ENCODE results near the gene ESYT2. TPM values are rescaled to one million over a fixed set of nuclear protein-coding genes. Genes with fewer than 3 reads are reported as not detected.
"Not testable (repeated sequence)": the region's sequence is repeated elsewhere in the genome, so short reads cannot be mapped to it uniquely, and the experiment has no call there.

The ESYT2 gene
- total RNA-seq, 8 experiments from 2014 or later: 10.9 to 141 (median 26.2) TPM

GRCh38 chr7:158703679-158704523 is 125.4 kb downstream of the ESYT2 start:
- peak overlapping the region; percentile 59 to 63 (median 60) for H3K4me3 ChIP-seq
- WGBS, 10 experiments: 33 to 100% (median 63%) methylated on average over 1 to 3 of the region's 23 CpGs; no CpG with 5 or more reads in 5 of the 10 experiments
- ATAC-seq (replicated peaks in 6 of 8); H3K27ac ChIP-seq; H3K4me1 ChIP-seq (replicated peaks in 1 of 2); in situ Hi-C loops (cut with MboI; ENCODE audit: low pct_unique_long_range_greater_than_20kb in 2 of 9, low sequenced_read_pairs in 9 of 9, unreplicated experiment in 9 of 9): not testable (repeated sequence)

GRCh38 chr7:158702944-158703343 is 126.4 kb downstream of the ESYT2 start:
- Histone ChIP-seq H3K4me3 (no peak overlapping the region), H3K27ac (no peak overlapping the region), H3K4me1 (replicated peaks in 1 of 2) (peaks cover 3 to 4% of the 10 kb centered on the region in 2 donors)
- in situ Hi-C loops (cut with MboI; ENCODE audit: low pct_unique_long_range_greater_than_20kb in 2 of 9, low sequenced_read_pairs in 9 of 9, unreplicated experiment in 9 of 9): no loop called here
- ATAC-seq (replicated peaks in 6 of 8): no peak
- 0 to 100% (median 65%) methylated on average over 1 to 3 of the region's 3 CpGs; no CpG with 5 or more reads in 2 of the 10 experiments for WGBS, 10 experiments

- no peak for ATAC-seq (replicated peaks in 6 of 8)
- in situ Hi-C loops (cut with MboI; ENCODE audit: low pct_unique_long_range_greater_than_20kb in 2 of 9, low sequenced_read_pairs in 9 of 9, unreplicated experiment in 9 of 9): no loop called here
- Histone ChIP-seq H3K4me3 (no peak overlapping the region), H3K27ac (no peak overlapping the region), H3K4me1 (replicated peaks in 1 of 2) (peaks cover 3 to 4% of the 10 kb centered on the region in 2 donors)
- 0 to 63% (median 48%) methylated on average over 1 to 4 of the region's 4 CpGs; no CpG with 5 or more reads in 2 of the 10 experiments for WGBS, 10 experiments
These were observed 127.1 kb downstream of the ESYT2 start for GRCh38 chr7:158702196-158702595.

- no peak for ATAC-seq (replicated peaks in 6 of 8)
- 79 to 100% (median 96%) methylated on average over 1 to 5 of the region's 5 CpGs for WGBS, 10 experiments
- Histone ChIP-seq H3K27ac (no peak overlapping the region), H3K4me3 (no peak overlapping the region), H3K4me1 (replicated peaks in 1 of 2) (peaks cover 0 to 4% of the 10 kb centered on the region in 2 donors)
- in situ Hi-C loops (cut with MboI; ENCODE audit: low pct_unique_long_range_greater_than_20kb in 2 of 9, low sequenced_read_pairs in 9 of 9, unreplicated experiment in 9 of 9): no loop called here
These were observed 129.3 kb downstream of the ESYT2 start for GRCh38 chr7:158700008-158700407.

DNA sequence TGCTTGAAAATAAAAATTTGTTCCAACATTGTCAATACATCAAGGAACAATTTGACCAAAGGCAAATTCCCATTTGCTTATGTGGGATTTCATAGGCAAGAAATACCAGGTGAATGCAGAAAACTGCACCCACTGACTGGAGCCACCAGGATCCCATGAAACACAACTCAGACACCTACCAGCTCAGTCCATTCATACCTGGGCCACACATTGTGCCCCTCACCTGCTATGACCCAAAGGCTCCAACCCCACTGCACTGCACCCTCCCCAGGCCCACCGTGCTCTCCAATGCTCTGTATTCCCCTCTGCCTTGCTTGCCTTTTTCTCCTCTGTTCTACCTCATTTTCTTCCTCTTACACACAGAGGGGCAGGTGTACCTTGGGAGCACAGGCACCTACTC is 130.0 kb downstream of the ESYT2 start:
- Histone ChIP-seq H3K27ac (no peak overlapping the region), H3K4me1 (replicated peaks in 1 of 2) (peaks cover 0 to 4% of the 10 kb centered on the region in 2 donors), H3K4me3 (no peak overlapping the region)
- ATAC-seq (replicated peaks in 6 of 8): no peak
- in situ Hi-C loops (cut with MboI; ENCODE audit: low pct_unique_long_range_greater_than_20kb in 2 of 9, low sequenced_read_pairs in 9 of 9, unreplicated experiment in 9 of 9): no loop called here
- WGBS, 10 experiments: 0 to 17% (median 0%) methylated on average over 1 of the region's 1 CpG; no CpG with 5 or more reads in 7 of the 10 experiments

DNA sequence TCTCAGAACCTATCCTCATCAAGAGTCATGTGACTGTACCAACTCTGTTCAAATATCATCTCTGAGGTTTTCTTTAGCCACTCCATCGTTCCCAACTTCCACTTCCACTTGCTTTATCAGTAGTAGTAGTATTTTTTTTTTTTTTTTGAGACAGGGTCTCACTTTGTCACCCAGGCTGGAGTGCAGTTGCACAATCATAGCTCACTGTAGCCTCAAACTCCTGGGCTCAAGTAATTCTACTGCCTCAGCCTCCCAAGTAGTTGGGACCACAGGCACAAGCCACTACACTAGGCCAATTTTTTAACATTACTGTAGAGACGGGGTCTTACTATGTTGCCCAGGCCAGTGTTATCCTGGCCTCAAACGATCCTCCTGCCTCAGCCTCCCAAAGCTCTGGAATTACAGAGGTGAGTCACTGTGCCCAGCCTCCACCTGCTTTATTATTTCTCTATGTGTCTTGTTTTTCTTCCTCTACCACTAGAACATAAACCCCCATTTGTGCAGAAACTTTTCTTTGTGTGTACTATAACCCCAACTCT is 130.6 kb downstream of the ESYT2 start:
- H3K4me3 ChIP-seq: no peak overlapping the region
- H3K4me1 ChIP-seq (replicated peaks in 1 of 2): peaks cover 0 to 4% of the 10 kb centered on the region in 2 donors
- ATAC-seq (replicated peaks in 6 of 8): no peak
- 91 to 100% (median 100%) methylated on average over 1 to 3 of the region's 3 CpGs; no CpG with 5 or more reads in 1 of the 10 experiments for WGBS, 10 experiments
- H3K27ac ChIP-seq: no peak overlapping the region
- in situ Hi-C loops (cut with MboI; ENCODE audit: low pct_unique_long_range_greater_than_20kb in 2 of 9, low sequenced_read_pairs in 9 of 9, unreplicated experiment in 9 of 9): no loop called here

GRCh38 chr7:158697597-158697996 is 131.7 kb downstream of the ESYT2 start:
- H3K4me1 ChIP-seq (replicated peaks in 1 of 2); in situ Hi-C loops (cut with MboI; ENCODE audit: low pct_unique_long_range_greater_than_20kb in 2 of 9, low sequenced_read_pairs in 9 of 9, unreplicated experiment in 9 of 9); H3K4me3 ChIP-seq; H3K27ac ChIP-seq; ATAC-seq (replicated peaks in 6 of 8): not testable (repeated sequence)
- 86 to 100% (median 100%) methylated on average over 1 to 2 of the region's 2 CpGs; no CpG with 5 or more reads in 1 of the 10 experiments for WGBS, 10 experiments

GRCh38 chr7:158695726-158696452 is 133.4 kb downstream of the ESYT2 start:
- Histone ChIP-seq H3K4me1 (replicated peaks in 1 of 2) (no peaks in the 10 kb centered on the region), H3K4me3 (no peak overlapping the region), H3K27ac (no peak overlapping the region)
- in situ Hi-C loops (cut with MboI; ENCODE audit: low pct_unique_long_range_greater_than_20kb in 2 of 9, low sequenced_read_pairs in 9 of 9, unreplicated experiment in 9 of 9): no loop called here
- 11 to 100% (median 56%) methylated on average over 1 to 8 of the region's 10 CpGs; no CpG with 5 or more reads in 2 of the 10 experiments for WGBS, 10 experiments
- peak; percentile 36 to 97 (median 86) for ATAC-seq (replicated peaks in 6 of 8)

GRCh38 chr7:158695056-158695455 is 134.3 kb downstream of the ESYT2 start:
- in situ Hi-C loops (cut with MboI; ENCODE audit: low pct_unique_long_range_greater_than_20kb in 2 of 9, low sequenced_read_pairs in 9 of 9, unreplicated experiment in 9 of 9): no loop called here
- H3K27ac ChIP-seq: no peak overlapping the region
- no peaks in the 10 kb centered on the region for H3K4me1 ChIP-seq (replicated peaks in 1 of 2)
- no peak overlapping the region for H3K4me3 ChIP-seq
- 67 to 100% (median 94%) methylated on average over 1 to 3 of the region's 3 CpGs for WGBS, 10 experiments
- ATAC-seq (replicated peaks in 6 of 8): no peak

DNA sequence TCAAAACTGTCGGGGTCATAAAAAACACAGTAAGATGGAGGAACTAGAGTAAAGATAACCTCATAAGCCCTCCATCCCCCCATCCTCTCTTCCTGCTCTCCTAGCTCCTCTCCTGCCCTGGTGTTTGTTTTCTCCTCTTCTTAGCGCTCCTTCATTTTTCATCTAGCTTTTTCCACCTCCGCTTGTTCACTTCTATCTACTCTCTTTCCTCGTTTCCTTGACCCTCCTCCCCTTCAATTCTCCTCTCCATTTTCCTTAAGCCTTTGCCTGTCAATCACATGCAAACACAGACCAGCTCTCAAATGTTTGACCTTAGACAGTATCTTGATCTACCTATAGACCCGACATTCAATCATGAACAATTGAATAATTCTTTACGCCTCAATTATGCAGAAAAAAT is 134.7 kb downstream of the ESYT2 start:
- in situ Hi-C loops (cut with MboI; ENCODE audit: low pct_unique_long_range_greater_than_20kb in 2 of 9, low sequenced_read_pairs in 9 of 9, unreplicated experiment in 9 of 9): no loop called here
- Histone ChIP-seq H3K4me3 (no peak overlapping the region), H3K4me1 (replicated peaks in 1 of 2) (peaks cover 0 to under 1% of the 10 kb centered on the region in 2 donors), H3K27ac (no peak overlapping the region)
- no peak for ATAC-seq (replicated peaks in 6 of 8)
- 67 to 98% (median 92%) methylated on average over 2 to 6 of the region's 6 CpGs for WGBS, 10 experiments

- Histone ChIP-seq H3K27ac (no peak overlapping the region), H3K4me1 (replicated peaks in 1 of 2) (peaks cover 0 to 3% of the 10 kb centered on the region in 2 donors), H3K4me3 (no peak overlapping the region)
- 92 to 100% (median 95%) methylated on average over 2 of the region's 2 CpGs; no CpG with 5 or more reads in 3 of the 10 experiments for WGBS, 10 experiments
- ATAC-seq (replicated peaks in 6 of 8): peak in 3 of 8 experiments; percentile 42 to 84 (median 52)
- in situ Hi-C loops (cut with MboI; ENCODE audit: low pct_unique_long_range_greater_than_20kb in 2 of 9, low sequenced_read_pairs in 9 of 9, unreplicated experiment in 9 of 9): no loop called here
These were observed 139.8 kb downstream of the ESYT2 start for GRCh38 chr7:158689488-158689887.

DNA sequence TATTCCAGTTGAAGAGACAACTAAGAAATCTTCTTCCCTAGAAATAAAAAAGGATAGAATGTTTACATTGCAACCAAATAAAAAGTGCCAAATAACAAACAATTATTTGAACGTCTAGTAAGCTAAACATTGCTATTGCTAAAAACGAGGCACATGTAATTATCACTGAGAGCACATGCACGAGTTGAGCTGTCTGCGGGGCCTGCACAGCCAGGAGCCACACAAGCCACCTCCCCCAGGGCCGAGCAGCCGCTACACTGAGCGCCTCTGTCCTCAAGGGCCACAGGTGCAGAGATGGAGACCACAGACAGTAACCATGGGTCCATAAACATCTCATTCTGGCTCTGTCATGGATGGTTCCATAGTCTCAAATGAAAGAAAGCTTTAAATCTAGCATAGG is 141.9 kb downstream of the ESYT2 start:
- Histone ChIP-seq H3K4me3 (no peak overlapping the region), H3K4me1 (replicated peaks in 1 of 2) (peaks cover 0 to 3% of the 10 kb centered on the region in 2 donors), H3K27ac (no peak overlapping the region)
- 75 to 100% (median 96%) methylated on average over 1 to 7 of the region's 7 CpGs; no CpG with 5 or more reads in 3 of the 10 experiments for WGBS, 10 experiments
- ATAC-seq (replicated peaks in 6 of 8): no peak
- in situ Hi-C loops (cut with MboI; ENCODE audit: low pct_unique_long_range_greater_than_20kb in 2 of 9, low sequenced_read_pairs in 9 of 9, unreplicated experiment in 9 of 9): no loop called here

GRCh38 chr7:158685693-158686092 is 143.6 kb downstream of the ESYT2 start:
- Histone ChIP-seq H3K4me3 (no peak overlapping the region), H3K4me1 (replicated peaks in 1 of 2) (peaks cover 0 to 3% of the 10 kb centered on the region in 2 donors), H3K27ac (no peak overlapping the region)
- in situ Hi-C loops (cut with MboI; ENCODE audit: low pct_unique_long_range_greater_than_20kb in 2 of 9, low sequenced_read_pairs in 9 of 9, unreplicated experiment in 9 of 9): no loop called here
- 40 to 95% (median 86%) methylated on average over 1 to 4 of the region's 4 CpGs; no CpG with 5 or more reads in 2 of the 10 experiments for WGBS, 10 experiments
- no peak for ATAC-seq (replicated peaks in 6 of 8)

Data from motor neuron (in vitro differentiated cells).